HPDE6-E6E7 (cell line): ENCODE results near the gene NCR3LG1.

Source experiments
- DNase-seq: peaks from one replicate; pipeline ENCODE4 v3.0.0; 2011; ENCODE audit warnings: missing footprints; ENCODE audit errors: extremely low spot score

Gene NCR3LG1

DNA sequence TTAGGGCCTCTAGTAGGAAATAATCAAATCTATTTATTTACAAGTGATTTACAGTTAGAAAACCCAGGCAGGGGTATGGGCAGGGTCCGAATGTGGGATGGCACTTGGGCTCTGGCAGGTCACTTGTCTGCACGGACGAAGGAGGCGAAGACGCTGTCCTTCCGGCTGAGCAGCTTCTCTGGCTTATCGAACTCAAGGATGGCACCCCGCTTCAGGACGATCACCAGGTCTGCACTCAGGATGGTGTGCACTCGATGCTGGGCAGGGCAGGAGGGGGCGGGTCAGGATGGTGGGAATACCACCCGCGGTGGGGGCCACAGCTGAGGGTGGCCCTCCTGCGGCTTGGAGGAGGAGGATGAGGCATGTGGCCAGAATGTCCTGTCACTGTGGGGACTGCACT, 41.3 kb downstream of the NCR3LG1 start:
- DNase-seq = no peak

DNA sequence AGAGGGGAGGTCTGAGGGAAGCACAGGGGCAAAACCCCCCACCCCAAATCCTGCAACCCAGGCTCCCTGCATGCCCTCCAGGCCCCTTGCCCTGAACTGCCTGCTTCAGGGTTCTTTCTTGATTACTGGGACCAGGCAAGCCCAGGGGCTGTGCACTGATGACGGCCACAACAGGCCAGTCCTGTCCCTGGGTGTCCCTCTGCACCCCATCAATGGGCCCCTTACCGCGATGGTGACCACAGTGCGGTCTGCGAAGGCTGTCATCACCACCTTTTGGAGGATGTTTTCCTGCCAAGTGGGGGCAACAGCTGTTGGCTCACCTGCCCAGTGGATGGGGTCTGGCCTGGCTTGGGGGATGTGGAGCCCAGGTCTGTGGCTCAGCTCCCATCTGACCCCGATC, 41.9 kb downstream of the NCR3LG1 start:
- DNase-seq = no peak

DNA sequence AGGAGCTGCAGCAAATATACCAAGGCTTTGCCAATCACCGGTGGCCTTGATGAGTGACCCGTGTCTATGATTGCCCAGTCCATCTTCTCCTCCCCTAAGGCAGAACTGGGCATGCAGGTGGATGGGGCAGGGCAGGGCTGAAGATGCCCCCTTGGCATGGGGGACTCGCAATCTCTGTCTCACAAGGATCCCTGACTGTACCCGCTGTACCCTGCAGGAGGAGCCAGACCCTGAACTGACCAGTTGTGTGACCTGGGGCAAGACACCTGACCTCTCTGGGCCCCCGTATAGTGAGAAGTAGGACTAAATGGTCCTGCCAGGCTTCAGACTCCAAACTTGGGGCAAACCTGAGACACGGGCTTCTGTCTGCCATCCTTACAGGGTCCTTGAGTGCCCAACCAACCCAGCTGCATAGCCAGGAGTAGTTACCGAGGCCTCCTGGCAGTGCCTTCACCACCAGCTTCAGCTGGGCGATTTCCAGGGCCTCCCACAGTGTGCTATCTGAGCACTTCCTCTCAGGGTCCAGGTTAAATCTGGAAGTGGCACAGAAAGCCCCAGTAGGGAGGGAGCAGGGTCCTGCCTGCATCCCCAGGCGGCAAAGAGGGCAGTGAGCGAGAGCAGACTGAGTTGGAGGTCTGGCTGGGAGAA, 43.3 kb downstream of the NCR3LG1 start:
- DNase-seq = no peak

DNA sequence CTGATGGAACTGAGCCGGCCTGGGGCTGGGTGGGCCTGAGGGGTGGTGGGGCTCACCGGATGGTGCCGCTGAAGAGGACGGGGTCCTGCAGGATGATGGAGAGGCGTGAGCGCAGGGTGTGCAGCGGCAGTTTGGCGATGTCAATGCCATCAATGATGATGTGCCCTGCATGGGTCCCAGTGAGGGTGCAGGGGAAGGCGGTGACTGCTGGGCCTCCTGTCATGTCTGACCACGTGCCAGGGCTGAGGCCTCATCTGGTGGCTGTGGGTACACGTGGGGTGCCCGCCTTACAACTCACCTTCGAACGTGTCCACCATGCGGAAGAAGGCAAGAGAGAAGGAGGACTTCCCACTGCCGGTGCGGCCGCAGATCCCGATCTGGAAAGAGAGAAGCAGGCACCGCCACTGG, 44.0 kb downstream of the NCR3LG1 start:
- DNase-seq = no peak

DNA sequence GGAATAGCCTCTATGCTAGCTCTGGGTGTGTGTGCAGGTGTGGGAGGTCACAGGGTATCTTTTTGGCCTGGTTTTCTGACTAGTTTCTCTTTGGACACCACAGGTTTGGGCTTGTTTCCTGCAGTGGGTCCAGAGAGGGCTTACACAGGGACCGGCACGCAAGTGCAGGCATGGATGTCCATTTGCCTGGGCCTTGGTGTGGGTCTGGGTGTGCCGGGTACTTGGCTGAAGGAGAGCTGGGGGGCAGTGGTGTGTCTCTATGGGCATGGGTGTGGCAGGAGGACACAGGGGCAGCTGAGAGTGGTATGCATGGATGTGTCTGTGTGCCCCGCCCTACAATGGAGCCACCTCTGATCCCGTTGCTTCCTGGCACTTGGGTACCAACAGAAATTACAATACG, 44.4 kb downstream of the NCR3LG1 start:
- no peak for DNase-seq

DNA sequence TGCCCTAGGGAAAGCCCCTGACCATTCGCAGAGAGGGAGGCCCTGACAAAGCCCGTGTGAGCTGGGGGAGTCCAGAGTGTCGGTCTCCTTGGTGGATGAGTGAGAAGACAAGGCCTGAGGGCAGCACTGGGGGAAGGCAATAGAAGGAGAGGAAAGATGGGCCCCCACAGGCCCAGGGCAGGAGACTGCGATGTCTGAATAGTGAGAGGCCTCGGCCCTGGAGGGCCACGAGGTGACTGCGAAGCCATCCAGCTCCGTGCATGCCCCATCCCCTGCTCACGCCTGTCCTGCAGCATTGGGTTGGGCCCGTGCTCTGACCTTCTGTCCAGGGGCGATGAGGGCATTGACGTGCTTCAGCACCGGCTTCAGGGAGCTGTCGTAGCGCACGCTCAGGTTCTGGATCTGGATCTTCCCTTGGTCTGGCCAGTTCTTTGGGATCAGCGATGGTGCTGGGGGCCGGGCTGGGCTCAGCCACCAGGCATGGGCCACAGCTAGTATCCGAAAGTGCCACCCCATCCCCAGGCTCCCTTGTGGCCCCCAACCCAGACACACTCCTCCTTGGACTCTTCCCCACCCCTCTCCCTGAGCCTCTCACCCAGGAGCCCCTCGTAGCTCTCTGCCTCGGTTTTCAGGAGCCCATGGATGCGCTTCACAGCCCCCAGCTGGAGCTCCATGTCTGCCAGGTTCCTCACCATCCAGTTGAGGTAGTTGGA, 45.2 kb downstream of the NCR3LG1 start:
- no peak for DNase-seq

DNA sequence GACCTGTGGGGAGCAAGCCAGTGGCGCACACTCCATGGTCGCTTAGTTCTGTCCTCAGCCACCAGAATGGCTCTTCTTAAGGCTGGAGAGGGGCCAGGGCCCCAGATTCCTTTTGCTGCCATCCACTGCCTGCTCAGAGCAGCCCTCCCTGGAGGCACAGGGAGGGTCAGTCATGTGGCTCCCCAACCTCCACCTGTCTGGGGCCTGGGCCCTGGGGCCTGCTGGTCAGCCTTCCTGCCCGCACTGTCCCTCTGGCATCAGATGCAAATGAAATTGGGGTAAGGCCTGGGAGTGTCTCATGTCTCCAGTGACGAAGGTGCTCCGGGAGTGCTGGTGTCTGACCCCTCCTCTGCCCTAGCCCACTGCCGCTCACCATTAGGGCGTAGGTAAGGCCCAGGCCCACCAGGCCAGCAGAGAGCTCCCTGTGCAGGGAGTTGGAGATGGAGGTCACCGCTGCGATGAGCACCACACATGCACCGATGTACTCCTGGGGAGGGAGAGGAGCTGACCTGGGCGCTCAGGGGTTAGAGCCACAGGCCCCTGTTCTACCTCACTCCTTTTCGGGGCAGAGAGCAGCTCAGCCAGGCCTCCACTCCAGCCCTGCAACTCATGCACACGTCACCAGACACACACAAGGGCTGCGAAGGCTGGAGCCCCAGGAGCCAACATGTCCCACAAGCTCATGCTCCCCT, 45.9 kb downstream of the NCR3LG1 start:
- DNase-seq = no peak

DNA sequence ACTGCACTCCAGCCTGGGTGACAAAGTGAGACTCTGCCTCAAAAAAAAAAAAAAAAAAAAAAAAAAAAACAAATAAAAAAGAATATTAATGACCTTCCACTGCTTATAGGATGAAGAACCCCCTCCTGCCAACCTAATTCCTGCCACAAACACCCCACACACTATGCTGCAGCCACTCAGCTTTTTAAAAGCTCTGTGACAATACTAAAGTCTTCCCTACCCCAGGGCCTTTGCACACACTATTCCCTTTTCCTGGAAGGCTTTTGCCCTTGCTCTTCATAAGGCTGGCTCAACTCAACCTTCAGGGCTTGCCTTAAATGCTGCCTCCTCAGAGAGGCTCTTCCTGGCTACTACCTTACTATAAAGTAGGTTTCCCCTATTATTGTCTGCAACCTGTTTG, 47.6 kb downstream of the NCR3LG1 start:
- DNase-seq = no peak

DNA sequence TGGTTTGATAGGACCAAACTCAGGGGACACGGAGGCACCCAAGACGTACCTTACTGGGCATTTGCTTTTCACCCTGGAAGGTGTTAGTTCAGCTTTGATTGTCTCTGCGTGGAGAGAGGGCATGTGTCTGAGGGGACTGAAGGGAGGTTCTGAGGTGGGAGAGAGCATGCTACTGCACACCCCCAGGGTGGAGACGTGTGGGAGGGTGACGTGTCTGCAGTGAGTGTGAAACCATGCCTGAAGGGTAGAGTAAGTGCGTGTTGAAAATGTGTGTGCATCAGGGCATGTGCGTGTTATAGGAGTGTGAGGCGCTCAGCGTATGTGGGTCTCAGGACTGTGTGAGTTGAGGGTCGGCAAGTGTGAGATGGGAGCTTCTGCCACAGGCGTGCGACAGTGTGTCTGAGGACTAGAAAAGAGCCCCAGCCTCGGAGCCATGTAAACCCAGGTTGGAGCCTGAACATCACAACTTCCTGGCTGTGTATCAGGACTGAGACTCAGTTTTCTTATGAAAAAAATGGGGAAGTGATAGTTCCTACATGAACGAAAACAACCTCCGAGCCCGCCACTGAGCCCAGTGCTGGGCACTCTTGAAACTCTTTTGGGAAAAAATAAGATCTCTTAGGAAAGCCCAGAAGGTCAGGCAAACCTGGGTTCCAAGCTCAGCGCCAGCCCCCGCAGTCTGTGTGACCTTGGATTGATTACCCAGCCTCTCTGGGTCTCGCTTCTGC, 48.6 kb downstream of the NCR3LG1 start:
- DNase-seq = no peak

DNA sequence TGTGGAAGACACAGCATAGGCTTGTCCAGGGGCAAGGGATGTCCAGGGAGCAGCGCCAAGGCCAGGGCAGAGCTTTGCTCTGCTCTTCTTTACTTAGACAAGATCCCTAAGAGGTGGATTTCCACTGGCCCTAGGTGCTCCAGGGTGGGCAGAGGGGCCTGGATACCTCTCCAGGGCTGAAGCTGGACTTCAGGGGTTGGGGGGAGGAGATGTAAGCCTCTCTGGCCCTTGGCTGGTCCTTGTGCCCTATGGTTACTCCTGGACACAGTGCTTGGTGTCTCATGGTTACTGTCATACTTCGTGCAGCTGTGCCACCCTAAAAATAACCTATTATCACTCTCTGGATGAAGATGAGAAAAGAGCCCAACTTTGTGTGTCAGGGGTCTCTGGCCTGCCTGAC, 49.7 kb downstream of the NCR3LG1 start:
- DNase-seq = no peak

DNA sequence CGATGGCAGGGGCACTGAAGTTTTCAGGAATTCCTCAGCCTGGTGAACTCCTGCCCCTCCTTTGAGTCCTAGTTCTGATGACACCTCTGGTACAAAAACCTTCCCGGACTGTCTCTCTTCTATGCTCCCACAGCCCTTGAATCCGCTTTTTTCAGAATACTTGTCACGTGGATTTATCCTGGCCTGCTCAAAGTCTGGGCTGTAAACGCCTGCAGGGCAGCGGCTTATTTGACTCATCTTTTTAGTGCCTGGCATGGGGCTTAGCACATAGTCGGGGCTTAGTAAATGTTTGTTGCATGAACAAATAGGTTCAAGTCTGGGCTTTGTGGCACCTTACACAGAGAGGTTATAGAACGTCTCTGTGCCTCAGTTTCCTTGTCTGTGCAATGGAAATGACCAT, 50.2 kb downstream of the NCR3LG1 start:
- no peak for DNase-seq

DNA sequence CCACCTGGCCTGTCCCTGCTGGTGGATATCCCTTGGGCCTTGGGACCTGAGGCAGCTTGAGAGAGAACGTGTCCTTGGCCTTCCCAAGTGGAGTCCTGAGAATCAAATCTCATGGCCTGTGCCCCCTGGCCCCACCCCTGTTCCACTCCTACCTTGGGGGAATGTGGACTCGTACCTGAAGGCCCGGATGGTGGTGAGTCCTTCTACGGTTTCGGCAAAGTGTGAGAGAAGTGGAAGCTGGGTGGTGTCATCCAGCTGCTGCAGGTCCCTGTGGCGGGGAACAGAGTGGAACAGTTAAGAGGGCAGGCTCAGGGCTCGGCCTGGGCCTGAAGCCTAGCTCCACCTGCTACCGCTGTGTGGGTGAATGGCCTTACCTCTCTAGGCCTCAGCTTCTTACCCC, 50.9 kb downstream of the NCR3LG1 start:
- DNase-seq = no peak

DNA sequence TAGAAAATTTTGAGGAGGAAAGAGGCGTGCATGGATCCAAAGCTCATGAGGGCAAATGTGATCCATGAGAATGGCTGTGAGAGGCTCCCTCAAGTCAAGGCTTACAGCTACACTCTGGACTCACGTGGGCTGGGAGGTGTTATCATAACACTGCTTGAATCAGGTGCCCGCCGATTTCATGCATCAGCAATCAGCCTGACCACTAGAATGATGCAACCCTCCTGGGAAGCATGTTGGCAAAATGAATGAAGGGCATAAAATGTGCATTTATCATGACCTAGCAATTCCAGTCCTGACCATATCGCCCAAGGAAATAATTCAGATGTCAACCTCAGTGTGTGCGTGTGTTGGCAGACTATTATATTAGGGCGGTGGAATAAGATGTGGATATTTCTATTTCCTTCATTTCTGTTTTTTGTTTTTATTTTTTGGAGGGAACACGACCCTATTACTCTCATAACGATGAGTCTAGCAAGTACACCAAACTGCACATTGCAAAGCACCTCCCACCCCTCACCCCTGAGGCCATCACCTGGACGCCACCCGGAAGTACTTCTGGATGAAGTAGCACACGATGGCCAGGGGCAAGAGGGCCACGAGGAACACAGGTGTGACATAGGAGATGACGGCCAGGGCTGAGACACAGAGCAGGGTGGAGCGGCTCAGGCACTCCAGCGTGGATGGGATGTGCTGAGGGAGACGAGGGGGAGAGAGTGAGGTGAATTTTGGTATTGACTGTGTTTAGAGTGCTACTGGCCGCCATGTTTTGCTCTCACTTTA, 52.6 kb downstream of the NCR3LG1 start:
- DNase-seq = no peak

DNA sequence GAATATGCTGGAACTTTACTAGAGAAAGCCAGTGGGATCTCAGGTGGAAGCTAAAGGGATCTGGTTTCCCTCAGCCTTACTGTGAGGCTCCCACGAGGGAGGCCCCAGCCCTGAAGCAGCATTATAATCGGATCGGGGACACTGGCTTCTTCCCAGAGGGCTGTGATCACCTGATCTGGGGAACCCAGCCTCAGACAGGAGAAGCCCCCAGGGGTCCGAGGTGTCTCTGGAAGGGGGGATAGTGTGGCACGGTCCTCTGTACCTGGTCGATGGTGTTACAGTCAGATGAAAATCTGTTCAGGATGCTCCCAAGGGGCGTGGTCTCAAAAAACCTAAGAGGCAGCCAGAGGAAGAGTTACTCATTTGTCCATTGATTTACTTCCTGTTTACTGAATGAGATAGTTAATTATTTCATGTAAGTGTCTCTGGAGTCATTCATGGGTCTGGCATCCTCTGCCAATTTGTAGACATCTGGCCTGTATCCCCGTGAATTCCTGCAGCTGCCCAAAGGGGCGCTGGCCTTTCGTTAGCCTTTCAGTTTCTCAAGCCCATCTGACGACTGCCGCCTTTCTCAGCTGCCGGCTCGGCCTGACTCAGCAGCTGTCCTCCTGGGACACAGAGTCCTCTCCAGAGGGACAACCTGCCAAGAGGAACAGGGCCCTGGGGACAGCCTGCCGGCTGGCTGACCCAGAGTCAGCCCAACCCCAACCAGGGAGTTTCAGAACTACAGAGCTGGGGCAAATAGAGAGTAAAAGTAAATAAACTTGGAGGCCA, 53.8 kb downstream of the NCR3LG1 start:
- no peak for DNase-seq

DNA sequence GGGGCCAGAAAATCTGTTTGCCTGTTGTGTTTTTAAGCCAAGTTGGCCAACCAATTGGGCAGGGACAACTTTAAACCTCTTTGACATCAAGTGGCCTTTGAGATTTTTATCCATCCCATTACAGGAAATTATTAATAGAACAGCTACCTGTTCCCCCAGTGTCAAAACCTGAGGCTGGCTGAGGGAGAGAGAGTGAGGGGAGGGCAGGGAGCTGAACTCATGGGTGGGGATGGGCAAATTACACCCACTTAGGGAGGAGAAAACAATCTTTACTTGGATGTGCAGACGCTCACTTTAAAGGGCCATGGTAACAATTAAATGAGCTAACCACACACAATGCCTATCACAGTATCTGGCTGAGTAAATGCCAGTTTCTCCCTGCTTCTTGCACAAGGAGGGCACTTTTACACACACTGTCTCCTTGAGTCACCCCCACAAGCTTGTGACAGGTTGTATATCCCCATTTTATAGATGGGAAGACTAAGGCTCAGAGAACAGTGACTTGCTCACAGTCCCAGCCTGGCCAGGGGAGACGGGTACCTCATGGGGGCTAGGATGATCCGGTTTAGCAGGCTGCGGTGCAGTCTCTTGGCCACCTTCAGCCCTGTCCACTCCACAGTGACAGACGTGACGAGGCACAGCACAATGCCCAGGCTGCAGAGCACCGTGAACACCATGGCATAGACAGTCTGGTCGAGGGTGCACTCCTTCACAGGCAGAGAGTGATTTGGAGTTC, 54.6 kb downstream of the NCR3LG1 start:
- no peak for DNase-seq

DNA sequence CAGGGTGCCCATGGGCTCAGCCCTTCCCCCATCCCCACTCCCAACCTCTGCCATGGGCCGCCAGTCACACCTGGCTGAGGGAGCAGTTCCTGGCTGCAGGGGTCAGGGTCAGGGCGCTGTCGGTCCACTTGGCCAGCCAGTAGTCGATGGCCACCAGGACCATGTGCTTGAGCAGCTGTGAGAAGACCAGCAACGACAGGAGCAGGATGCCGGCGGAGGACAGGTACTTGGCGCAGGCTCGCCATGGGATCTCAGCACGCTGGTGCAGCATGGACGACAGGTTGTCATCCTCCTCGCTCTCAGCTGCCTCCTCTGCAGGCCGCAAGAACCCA, 55.2 kb downstream of the NCR3LG1 start:
- no peak for DNase-seq

DNA sequence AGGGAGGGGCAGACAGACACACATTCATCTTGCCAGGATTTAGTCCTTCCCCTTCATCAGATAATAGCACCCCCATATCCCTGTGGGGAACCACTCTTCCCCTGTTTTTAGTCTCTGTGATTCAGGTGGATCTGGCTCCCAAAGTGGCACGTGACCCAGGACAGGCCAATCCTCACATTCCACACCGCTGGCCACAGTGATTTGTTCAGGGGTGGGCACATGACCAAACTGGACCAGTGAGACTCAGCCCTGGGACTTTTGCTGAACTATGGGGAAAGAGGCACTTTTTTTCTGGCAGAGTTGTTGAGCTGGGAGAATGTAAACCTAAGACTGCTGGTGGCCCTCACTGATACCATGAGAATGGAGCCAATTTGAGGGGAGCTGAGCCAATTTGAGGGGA, 56.0 kb downstream of the NCR3LG1 start:
- no peak for DNase-seq

DNA sequence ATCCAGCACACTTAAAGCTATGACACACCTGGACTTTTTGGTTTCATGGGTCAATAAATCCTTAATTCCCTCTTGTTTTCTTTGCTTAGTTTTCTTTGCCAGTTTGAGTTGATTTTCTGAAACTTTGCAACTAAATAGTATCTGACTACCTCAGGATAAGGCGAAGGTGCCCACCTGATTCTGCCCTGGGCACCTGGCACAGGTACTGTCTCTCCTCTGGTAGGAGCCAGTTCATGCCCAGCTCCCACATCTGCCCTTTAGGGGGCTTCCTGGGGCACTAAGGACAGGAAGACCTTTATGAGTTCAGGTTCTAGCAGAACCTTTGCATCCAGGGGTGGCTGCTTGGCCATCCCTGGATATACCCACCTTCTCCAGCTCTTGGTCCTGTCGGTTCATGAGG, 56.4 kb downstream of the NCR3LG1 start:
- DNase-seq = no peak

DNA sequence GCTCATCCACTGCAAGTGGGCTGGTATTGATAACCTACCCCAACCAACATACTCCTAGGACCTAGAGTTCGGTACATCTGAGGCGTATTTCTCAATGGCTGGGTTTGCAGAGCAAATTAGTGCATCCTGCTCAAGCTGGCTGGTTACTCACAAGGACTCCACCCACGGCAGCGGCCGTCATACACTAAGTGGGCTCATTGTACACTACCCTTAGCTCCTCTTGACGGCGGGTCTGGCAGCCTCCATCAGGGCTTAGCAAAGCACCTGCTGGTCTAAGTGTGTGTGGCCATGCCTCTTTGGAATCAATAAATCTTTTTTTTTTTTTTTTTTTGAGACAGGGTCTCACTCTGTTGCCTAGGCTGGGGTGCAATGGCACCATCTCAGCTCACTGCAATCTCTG, 57.0 kb downstream of the NCR3LG1 start:
- DNase-seq = no peak

DNA sequence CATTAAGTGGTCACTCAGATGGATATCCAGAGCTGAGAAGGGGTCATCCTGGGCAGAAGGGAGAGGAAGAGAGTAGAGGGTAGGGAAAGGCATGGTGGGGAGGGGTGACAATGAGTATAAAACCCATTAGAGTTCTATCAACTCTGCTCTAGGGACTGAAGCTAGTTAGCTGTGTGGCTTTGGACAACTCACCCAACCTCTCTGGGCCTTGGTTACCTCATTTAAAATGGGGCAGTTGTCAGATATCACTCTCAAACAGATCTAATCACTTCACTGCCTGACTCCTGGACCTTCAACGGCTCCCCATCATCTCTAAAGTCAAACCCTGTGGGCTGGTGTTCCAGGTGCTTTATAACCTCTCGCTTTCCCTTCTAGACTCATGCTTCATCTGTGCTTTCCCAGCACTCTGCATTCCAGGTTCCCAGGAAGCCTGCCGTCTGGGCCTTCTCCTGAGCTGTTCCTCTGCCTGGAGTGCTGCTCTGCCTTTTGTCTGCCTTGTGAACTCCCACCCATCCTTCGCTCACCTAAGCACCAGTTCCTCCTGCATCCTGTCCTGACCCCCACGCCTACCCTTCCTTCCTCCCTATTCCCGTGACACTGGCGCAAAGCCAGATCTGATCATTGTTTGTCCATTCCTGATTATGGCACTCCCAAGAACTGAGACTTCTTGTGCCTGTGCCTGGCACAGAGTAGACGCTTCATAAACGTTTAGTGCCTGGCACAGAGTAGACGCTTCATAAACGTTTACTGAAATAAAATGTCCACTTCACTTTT, 59.2 kb downstream of the NCR3LG1 start:
- no peak for DNase-seq
